ENCODE results near the gene GPR135.

GPR135 gene

DNA sequence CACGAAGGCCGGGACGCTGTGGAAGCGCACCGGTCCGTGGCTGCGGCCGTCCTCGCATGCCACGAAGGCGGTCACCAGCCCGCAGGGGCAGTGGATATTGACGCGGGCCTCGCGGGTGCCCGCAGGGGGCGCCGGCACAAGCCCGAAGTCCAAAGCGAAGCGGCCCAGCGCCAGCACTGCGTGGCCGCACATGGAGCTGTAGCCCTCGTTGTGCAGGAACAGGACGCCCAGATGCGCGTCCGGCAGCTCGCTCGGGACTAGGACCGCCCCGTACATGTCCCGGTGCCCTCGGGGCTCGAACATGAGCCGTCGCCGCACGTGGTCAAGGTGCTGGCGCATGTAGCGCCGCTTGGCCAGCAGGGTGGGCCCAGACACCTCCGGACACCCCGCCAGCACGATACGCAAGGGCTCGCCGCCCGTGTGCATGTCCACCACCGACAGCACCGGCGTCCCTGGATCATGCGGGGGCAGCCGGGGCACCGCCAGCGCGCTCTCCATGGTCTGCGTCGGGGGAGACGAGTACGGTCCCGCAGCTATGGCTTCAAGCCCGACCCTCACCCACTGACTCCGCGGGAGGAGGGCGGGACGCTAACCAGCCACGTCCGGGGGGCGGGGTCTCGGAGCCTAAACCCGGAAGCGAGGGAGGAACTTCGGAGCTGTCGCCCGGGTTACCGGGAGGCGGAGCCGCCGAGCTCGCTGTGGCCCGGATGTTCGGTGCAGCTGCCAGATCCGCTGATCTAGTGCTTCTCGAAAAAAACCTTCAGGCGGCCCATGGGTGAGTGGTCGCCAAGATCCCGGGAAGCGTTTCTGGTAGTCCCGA lies 18.8 kb upstream of the GPR135 start, which contains the start of the genes JKAMP and L3HYPDH:
Gene JKAMP, plus strand, starts transcription at position 699 of the 820 bp plus-strand sequence. Its CDS starts 73 bp downstream, at position 772.
Gene L3HYPDH, minus strand, starts transcription at position 590 of the 820 bp plus-strand sequence. Its CDS starts 92 bp downstream, at position 498.
- peak within 1 kb of the TSS; percentile 79 for H3K4me2 ChIP-seq (ENCODE audit: low read length)
- no peak for TF ChIP-seq EZH2phosphoT487 (IDR thresholded peaks at IDR 0.05; ENCODE audit: borderline replicate concordance, low read length)
- TF ChIP-seq, protein P1, sequence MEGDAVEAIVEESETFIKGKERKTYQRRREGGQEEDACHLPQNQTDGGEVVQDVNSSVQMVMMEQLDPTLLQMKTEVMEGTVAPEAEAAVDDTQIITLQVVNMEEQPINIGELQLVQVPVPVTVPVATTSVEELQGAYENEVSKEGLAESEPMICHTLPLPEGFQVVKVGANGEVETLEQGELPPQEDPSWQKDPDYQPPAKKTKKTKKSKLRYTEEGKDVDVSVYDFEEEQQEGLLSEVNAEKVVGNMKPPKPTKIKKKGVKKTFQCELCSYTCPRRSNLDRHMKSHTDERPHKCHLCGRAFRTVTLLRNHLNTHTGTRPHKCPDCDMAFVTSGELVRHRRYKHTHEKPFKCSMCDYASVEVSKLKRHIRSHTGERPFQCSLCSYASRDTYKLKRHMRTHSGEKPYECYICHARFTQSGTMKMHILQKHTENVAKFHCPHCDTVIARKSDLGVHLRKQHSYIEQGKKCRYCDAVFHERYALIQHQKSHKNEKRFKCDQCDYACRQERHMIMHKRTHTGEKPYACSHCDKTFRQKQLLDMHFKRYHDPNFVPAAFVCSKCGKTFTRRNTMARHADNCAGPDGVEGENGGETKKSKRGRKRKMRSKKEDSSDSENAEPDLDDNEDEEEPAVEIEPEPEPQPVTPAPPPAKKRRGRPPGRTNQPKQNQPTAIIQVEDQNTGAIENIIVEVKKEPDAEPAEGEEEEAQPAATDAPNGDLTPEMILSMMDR (IDR thresholded peaks at IDR 0.05; ENCODE audit: low read depth, low read length, poor library complexity, severe bottlenecking) = peak; percentile 84
- H4K20me1 ChIP-seq (ENCODE audit: control insufficient read depth, insufficient read depth, low read depth, low read length) = no peaks in the 10 kb centered on the region
- H3K27me3 ChIP-seq (ENCODE audit: control insufficient read depth, low read length) = no peaks in the 10 kb centered on the region
- H3K9me2 ChIP-seq (replicated peaks; ENCODE audit: control insufficient read depth, low read length) = no peaks in the 10 kb centered on the region
- no peaks in the 10 kb centered on the region for H3F3A ChIP-seq (ENCODE audit: control insufficient read depth, insufficient read depth)
- peaks cover 59% of the 10 kb centered on the region for H3K79me2 ChIP-seq (ENCODE audit: control insufficient read depth, low read length)
- H3K4me3 ChIP-seq (ENCODE audit: low read length) = peak within 1 kb of the TSS; percentile 83
- H3K27ac ChIP-seq (ENCODE audit: low read depth, low read length) = peak within 1 kb of the TSS; percentile 30; the same call in 1 of the 2 replicates
- peaks cover 35% of the 10 kb centered on the region for H3K36me3 ChIP-seq (ENCODE audit: control insufficient read depth, low read length)
- peaks cover 45% of the 10 kb centered on the region for H3K4me1 ChIP-seq (ENCODE audit: control insufficient read depth, low read length)
- no peaks in the 10 kb centered on the region for H3K9me3 ChIP-seq (ENCODE audit: control insufficient read depth, insufficient read depth, low read length)

DNA sequence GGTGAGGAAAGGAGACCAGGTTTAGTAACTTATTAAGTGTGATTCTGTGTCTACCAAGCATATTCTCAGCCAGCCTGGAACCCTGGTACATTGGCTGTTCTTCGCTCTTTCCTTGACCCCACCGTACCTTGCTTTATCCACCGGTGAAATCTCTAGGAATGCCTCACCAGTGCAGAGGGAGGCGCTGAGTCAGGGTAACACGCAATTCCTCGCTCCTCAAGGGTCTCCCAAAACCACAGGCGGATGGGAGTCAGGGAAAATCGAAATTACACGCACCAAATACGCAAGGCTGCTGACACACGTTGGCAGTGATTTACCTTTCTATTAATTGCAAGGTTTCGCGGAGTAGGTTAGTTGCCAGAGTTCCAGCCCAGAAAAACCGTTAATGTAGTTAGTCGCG lies 18.2 kb upstream of the GPR135 start:
- Histone ChIP-seq H3K4me3 (ENCODE audit: low read length) (peak overlapping the region; percentile 83), H3K36me3 (ENCODE audit: control insufficient read depth, low read length) (peaks cover 31% of the 10 kb centered on the region), H3K9me3 (ENCODE audit: control insufficient read depth, insufficient read depth, low read length) (no peaks in the 10 kb centered on the region), H4K20me1 (ENCODE audit: control insufficient read depth, insufficient read depth, low read depth, low read length) (no peaks in the 10 kb centered on the region), H3F3A (ENCODE audit: control insufficient read depth, insufficient read depth) (no peaks in the 10 kb centered on the region), H3K27ac (ENCODE audit: low read depth, low read length) (no peak overlapping the region), H3K4me1 (ENCODE audit: control insufficient read depth, low read length) (peaks cover 45% of the 10 kb centered on the region), H3K27me3 (ENCODE audit: control insufficient read depth, low read length) (no peaks in the 10 kb centered on the region), H3K79me2 (ENCODE audit: control insufficient read depth, low read length) (peaks cover 59% of the 10 kb centered on the region), H3K9me2 (replicated peaks; ENCODE audit: control insufficient read depth, low read length) (no peaks in the 10 kb centered on the region), H3K4me2 (ENCODE audit: low read length) (peak overlapping the region; percentile 79)
- TF ChIP-seq, protein P1 (IDR thresholded peaks at IDR 0.05; ENCODE audit: low read depth, low read length, poor library complexity, severe bottlenecking) = no peak
- TF ChIP-seq EZH2phosphoT487 (IDR thresholded peaks at IDR 0.05; ENCODE audit: borderline replicate concordance, low read length) = no peak

DNA sequence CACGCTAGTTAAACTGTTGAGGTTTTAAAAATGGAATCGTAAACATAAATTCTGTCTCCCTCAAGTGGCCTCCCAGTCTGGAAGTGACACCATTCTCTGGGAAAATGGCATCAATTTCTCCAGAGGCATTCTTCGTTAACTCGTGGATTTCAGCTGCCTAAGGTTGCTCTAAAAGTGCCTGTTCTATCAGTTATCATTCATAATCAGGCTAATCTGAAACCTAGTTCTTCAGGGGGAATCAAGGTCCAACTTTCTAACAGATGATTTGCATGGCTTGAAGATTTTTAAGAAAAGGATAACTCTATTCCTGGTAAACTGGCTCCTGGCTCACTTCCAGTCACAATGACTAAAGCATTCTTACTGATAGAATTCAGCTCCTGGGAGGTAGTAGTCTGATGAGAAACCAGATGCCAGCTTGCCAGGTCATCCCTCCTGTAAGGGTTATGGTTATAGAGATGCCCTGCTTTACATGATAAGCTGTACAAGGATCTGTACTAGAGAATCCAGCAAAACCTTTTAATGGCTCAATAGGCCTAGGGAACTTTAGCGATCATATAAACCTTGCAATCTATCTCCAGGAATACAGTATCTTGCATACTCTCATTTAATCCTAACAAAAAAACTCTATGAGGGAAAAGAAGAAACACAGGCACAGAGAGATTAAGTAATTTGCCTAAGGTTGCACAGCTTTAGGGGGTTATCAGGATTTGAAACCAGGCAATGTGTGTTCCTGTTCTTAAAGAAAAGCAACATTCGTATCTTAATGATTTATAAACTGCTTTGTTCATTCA lies 17.6 kb upstream of the GPR135 start:
- H3K4me2 ChIP-seq (ENCODE audit: low read length) = peak overlapping the region; percentile 79
- TF ChIP-seq, protein P1 (IDR thresholded peaks at IDR 0.05; ENCODE audit: low read depth, low read length, poor library complexity, severe bottlenecking) = no peak
- TF ChIP-seq EZH2phosphoT487 (IDR thresholded peaks at IDR 0.05; ENCODE audit: borderline replicate concordance, low read length) = no peak
- peaks cover 59% of the 10 kb centered on the region for H3K79me2 ChIP-seq (ENCODE audit: control insufficient read depth, low read length)
- no peaks in the 10 kb centered on the region for H4K20me1 ChIP-seq (ENCODE audit: control insufficient read depth, insufficient read depth, low read depth, low read length)
- H3K27me3 ChIP-seq (ENCODE audit: control insufficient read depth, low read length) = no peaks in the 10 kb centered on the region
- H3K4me3 ChIP-seq (ENCODE audit: low read length) = peak overlapping the region; percentile 83
- no peak overlapping the region for H3K27ac ChIP-seq (ENCODE audit: low read depth, low read length)
- no peaks in the 10 kb centered on the region for H3K9me2 ChIP-seq (replicated peaks; ENCODE audit: control insufficient read depth, low read length)
- peaks cover 28% of the 10 kb centered on the region for H3K36me3 ChIP-seq (ENCODE audit: control insufficient read depth, low read length)
- H3F3A ChIP-seq (ENCODE audit: control insufficient read depth, insufficient read depth) = no peaks in the 10 kb centered on the region
- H3K9me3 ChIP-seq (ENCODE audit: control insufficient read depth, insufficient read depth, low read length) = no peaks in the 10 kb centered on the region
- peaks cover 45% of the 10 kb centered on the region for H3K4me1 ChIP-seq (ENCODE audit: control insufficient read depth, low read length)
